ENCODE data around the gene GSAP. TPM values are rescaled to one million over a fixed set of nuclear protein-coding genes. Genes with fewer than 3 reads are reported as not detected.

The GSAP gene
- total RNA-seq, 2 experiments from 2014 or later, result 0.55 TPM; not detected in 1

GRCh38 chr7:77441046-77441445 is 24.9 kb upstream of the GSAP start:
- Histone ChIP-seq H3K9me3 (ENCODE audit: low read length) (no peaks in the 10 kb centered on the region), H3K9me2 (ENCODE audit: insufficient read depth, low read length) (no peaks in the 10 kb centered on the region), H3K27ac (ENCODE audit: low read depth, low read length, poor library complexity, severe bottlenecking) (no peak overlapping the region), H2AFZ (ENCODE audit: low read length) (no peak overlapping the region), H3K4me1 (ENCODE audit: insufficient read depth, low read length, poor library complexity, severe bottlenecking) (no peaks in the 10 kb centered on the region), H3K79me2 (ENCODE audit: insufficient read depth, low read depth, low read length) (no peaks in the 10 kb centered on the region), H4K20me1 (ENCODE audit: insufficient read depth, low read length) (no peaks in the 10 kb centered on the region), H3K36me3 (ENCODE audit: insufficient read depth, low read length) (no peaks in the 10 kb centered on the region), H3K4me3 (ENCODE audit: low read depth, low read length, poor library complexity, severe bottlenecking) (no peak overlapping the region), H3K4me2 (ENCODE audit: low read length) (no peak overlapping the region)
- BruUV-seq (replicated peaks), result no TSS peak
- intact Hi-C loops (cut with micrococcal nuclease; ENCODE audit: unreplicated experiment), result no loop called here
- CTCF ChIA-PET (ENCODE audit: unreplicated experiment), result no interaction called here
- TF ChIP-seq CTCF (conservative IDR thresholded peaks at IDR 0.05; ENCODE audit: low read length), result no peak
- no peak for DNase-seq (ENCODE audit: low spot score)
- POLR2A ChIA-PET, result interaction anchor here (1.0 kb wide), 1 partner anchor 9 kb away, joined by 3 read pairs; no protein-coding TSS in a partner anchor

GRCh38 chr7:77439572-77439971 is 23.4 kb upstream of the GSAP start:
- ChIA-PET POLR2A (interaction anchor here (0.6 to 0.8 kb wide), 3 partner anchors 11 to 618 kb away, joined by 3 to 4 read pairs (median 3); no protein-coding TSS in a partner anchor), CTCF (ENCODE audit: unreplicated experiment) (no interaction called here)
- no TSS peak for BruUV-seq (replicated peaks)
- DNase-seq (ENCODE audit: low spot score), result no peak
- Histone ChIP-seq H2AFZ (ENCODE audit: low read length) (no peak overlapping the region), H3K36me3 (ENCODE audit: insufficient read depth, low read length) (no peaks in the 10 kb centered on the region), H3K27ac (ENCODE audit: low read depth, low read length, poor library complexity, severe bottlenecking) (no peak overlapping the region), H3K79me2 (ENCODE audit: insufficient read depth, low read depth, low read length) (no peaks in the 10 kb centered on the region), H3K9me3 (ENCODE audit: low read length) (no peaks in the 10 kb centered on the region), H3K4me1 (ENCODE audit: insufficient read depth, low read length, poor library complexity, severe bottlenecking) (no peaks in the 10 kb centered on the region), H4K20me1 (ENCODE audit: insufficient read depth, low read length) (no peaks in the 10 kb centered on the region), H3K4me3 (ENCODE audit: low read depth, low read length, poor library complexity, severe bottlenecking) (no peak overlapping the region), H3K9me2 (ENCODE audit: insufficient read depth, low read length) (no peaks in the 10 kb centered on the region), H3K4me2 (ENCODE audit: low read length) (no peak overlapping the region)
- TF ChIP-seq EZH2phosphoT487 (IDR thresholded peaks at IDR 0.05; ENCODE audit: borderline replicate concordance, low read depth, low read length), result no peak
- no peak for TF ChIP-seq CTCF (conservative IDR thresholded peaks at IDR 0.05; ENCODE audit: low read length)
- intact Hi-C loops (cut with micrococcal nuclease; ENCODE audit: unreplicated experiment), result no loop called here

GRCh38 chr7:77438131-77438530 is 22.0 kb upstream of the GSAP start:
- Histone ChIP-seq H2AFZ (ENCODE audit: low read length) (no peak overlapping the region), H3K4me1 (ENCODE audit: insufficient read depth, low read length, poor library complexity, severe bottlenecking) (no peaks in the 10 kb centered on the region), H3K4me3 (ENCODE audit: low read depth, low read length, poor library complexity, severe bottlenecking) (no peak overlapping the region), H3K36me3 (ENCODE audit: insufficient read depth, low read length) (no peaks in the 10 kb centered on the region), H3K27ac (ENCODE audit: low read depth, low read length, poor library complexity, severe bottlenecking) (no peak overlapping the region), H3K79me2 (ENCODE audit: insufficient read depth, low read depth, low read length) (no peaks in the 10 kb centered on the region), H3K9me2 (ENCODE audit: insufficient read depth, low read length) (no peaks in the 10 kb centered on the region), H3K9me3 (ENCODE audit: low read length) (no peaks in the 10 kb centered on the region), H3K4me2 (ENCODE audit: low read length) (no peak overlapping the region), H4K20me1 (ENCODE audit: insufficient read depth, low read length) (no peaks in the 10 kb centered on the region)
- ChIA-PET POLR2A (interaction anchor here (1.1 kb wide), 1 partner anchor 98 kb away, joined by 5 read pairs; no protein-coding TSS in a partner anchor), CTCF (ENCODE audit: unreplicated experiment) (no interaction called here)
- no peak for TF ChIP-seq CTCF (conservative IDR thresholded peaks at IDR 0.05; ENCODE audit: low read length)
- TF ChIP-seq EZH2phosphoT487 (IDR thresholded peaks at IDR 0.05; ENCODE audit: borderline replicate concordance, low read depth, low read length), result no peak
- no TSS peak for BruUV-seq (replicated peaks)
- no peak for DNase-seq (ENCODE audit: low spot score)
- intact Hi-C loops (cut with micrococcal nuclease; ENCODE audit: unreplicated experiment), result no loop called here

Data from OCI-LY7 (cell line).